Liver (tissue), 9 donors: ENCODE data around the gene IFI35. TPM values are rescaled to one million over a fixed set of nuclear protein-coding genes. Genes with fewer than 3 reads are reported as not detected.
A peak's percentile ranks its signal among the peaks of the same experiment; 100 is the strongest.

Experiments used
- DNase-seq: peaks from one replicate; pipeline ENCODE4 v3.0.0-alpha.2; 2017; ENCODE audit warnings: low spot score
- H3K27ac ChIP-seq, 2 donors: one replicate each; pipeline ENCODE4 v1.7.0; 2013; ENCODE audit warnings: inconsistent platforms in 2 of 2, low read length in 2 of 2, control low read depth in 1 of 2, low read depth in 1 of 2, mild to moderate bottlenecking in 1 of 2
- H3K27me3 ChIP-seq, 4 donors: one replicate each; pipeline versions ENCODE4 v1.6.1 to v1.7.0; 2013; ENCODE audit warnings: low read length in 3 of 4, inconsistent platforms in 1 of 4, mild to moderate bottlenecking in 1 of 4, moderate library complexity in 1 of 4; ENCODE audit not compliant: control insufficient read depth in 4 of 4, insufficient read depth in 4 of 4
- H3K36me3 ChIP-seq, 4 donors: one replicate each; pipeline versions ENCODE4 v1.6.1 to v1.7.0; 2013; ENCODE audit warnings: low read length in 3 of 4, mild to moderate bottlenecking in 3 of 4, low read depth in 1 of 4, moderate library complexity in 1 of 4; ENCODE audit not compliant: control insufficient read depth in 4 of 4, insufficient read depth in 3 of 4
- H3K4me1 ChIP-seq, 4 donors: one replicate each; pipeline versions ENCODE4 v1.6.1 to v1.7.0; 2013; ENCODE audit warnings: low read length in 3 of 4, mild to moderate bottlenecking in 3 of 4, moderate library complexity in 1 of 4; ENCODE audit not compliant: control insufficient read depth in 4 of 4, insufficient read depth in 4 of 4
- H3K4me3 ChIP-seq, 3 donors: one replicate each; pipeline versions ENCODE4 v1.6.1 to v1.7.0; 2013; ENCODE audit warnings: low read length in 3 of 3, control low read depth in 1 of 3, low read depth in 1 of 3, mild to moderate bottlenecking in 1 of 3
- H3K9ac ChIP-seq, 2 donors: one replicate each; pipeline ENCODE4 v1.7.0; 2013; ENCODE audit warnings: low read length in 2 of 2, mild to moderate bottlenecking in 2 of 2, moderate library complexity in 2 of 2, control low read depth in 1 of 2, low read depth in 1 of 2
- H3K9me3 ChIP-seq, 4 donors: one replicate each; pipeline versions ENCODE4 v1.6.1 to v1.7.0; 2013; ENCODE audit warnings: low read length in 3 of 4; ENCODE audit not compliant: control insufficient read depth in 4 of 4
- ATF3 ChIP-seq: IDR thresholded peaks from 2 replicates; pipeline ENCODE4 v1.6.1; 2016; ENCODE audit warnings: antibody characterized with exemption
- CTCF ChIP-seq: fragments of 150-350 bp; IDR thresholded peaks from 2 replicates; pipeline ENCODE4 v1.5.1; 2017; ENCODE audit warnings: improper control_type of control experiment, low read depth, low read length; ENCODE audit not compliant: missing input control
- EGR1 ChIP-seq, 2 donors: IDR thresholded peaks; 2 replicates each; pipeline ENCODE4 v1.6.1; 2016 to 2018; ENCODE audit warnings: antibody characterized with exemption in 2 of 2, low read depth in 2 of 2
- FOXA1 ChIP-seq: IDR thresholded peaks from 2 replicates; pipeline ENCODE4 v1.6.1; 2016; ENCODE audit warnings: antibody characterized with exemption
- FOXA2 ChIP-seq: IDR thresholded peaks from 2 replicates; pipeline ENCODE4 v1.6.1; 2016; ENCODE audit warnings: antibody characterized with exemption
- GABPA ChIP-seq, 2 donors: IDR thresholded peaks in 1 of 2; conservative IDR thresholded peaks in 1 of 2; 2 replicates each; pipeline ENCODE4 v1.6.1; 2016; ENCODE audit warnings: antibody characterized with exemption in 2 of 2, mild to moderate bottlenecking in 1 of 2, moderate library complexity in 1 of 2
- HNF4A ChIP-seq, 2 donors: conservative IDR thresholded peaks; 2 replicates each; pipeline ENCODE4 v1.6.1; 2016; ENCODE audit warnings: antibody characterized with exemption in 2 of 2, mild to moderate bottlenecking in 2 of 2
- HNF4G ChIP-seq: IDR thresholded peaks from 2 replicates; pipeline ENCODE4 v1.6.1; 2016; ENCODE audit warnings: antibody characterized with exemption
- JUND ChIP-seq, 2 donors: IDR thresholded peaks; 2 replicates each; pipeline ENCODE4 v1.6.1; 2016; ENCODE audit warnings: antibody characterized with exemption in 2 of 2
- MAX ChIP-seq: IDR thresholded peaks from 2 replicates; pipeline ENCODE4 v1.6.1; 2016; ENCODE audit warnings: antibody characterized with exemption
- NR2F2 ChIP-seq: IDR thresholded peaks from 2 replicates; pipeline ENCODE4 v1.6.1; 2016; ENCODE audit warnings: antibody characterized with exemption
- RAD21 ChIP-seq, 2 donors: IDR thresholded peaks; 2 replicates each; pipeline ENCODE4 v1.6.1; 2016; ENCODE audit warnings: antibody characterized with exemption in 2 of 2, mild to moderate bottlenecking in 2 of 2
- REST ChIP-seq: IDR thresholded peaks from 2 replicates; pipeline ENCODE4 v1.6.1; 2016; ENCODE audit warnings: antibody characterized with exemption, mild to moderate bottlenecking
- RXRA ChIP-seq, 2 donors: IDR thresholded peaks; 2 replicates each; pipeline ENCODE4 v1.6.1; 2017 to 2018; ENCODE audit warnings: antibody characterized with exemption in 2 of 2, mild to moderate bottlenecking in 1 of 2
- SP1 ChIP-seq: IDR thresholded peaks from 2 replicates; pipeline ENCODE4 v1.6.1; 2018; ENCODE audit warnings: antibody characterized with exemption, mild to moderate bottlenecking
- TAF1 ChIP-seq: conservative IDR thresholded peaks from 2 replicates; pipeline ENCODE4 v1.6.1; 2016; ENCODE audit warnings: antibody characterized with exemption, mild to moderate bottlenecking
- YY1 ChIP-seq: IDR thresholded peaks from 2 replicates; pipeline ENCODE4 v1.6.1; 2016; ENCODE audit warnings: antibody characterized with exemption, mild to moderate bottlenecking
- ZBTB33 ChIP-seq: IDR thresholded peaks from 2 replicates; pipeline ENCODE4 v1.6.1; 2016; ENCODE audit warnings: antibody characterized with exemption
- WGBS: extraction: QIAGEN DNeasy Blood & Tissue Kit; methylation state at CpG from one replicate; pipeline ENCODE4 v1.1.7; 2013; 5-methylcytosine and 5-hydroxymethylcytosine counted together
- polyA plus RNA-seq, 2 donors: library from polyadenylated mRNA; stranded (reverse) in 1 of 2; unstranded in 1 of 2; fragments of 200-250 nt in 1 of 2; fragments of >200 nt in 1 of 2; fragmentation: Nextera tagmentation in 1 of 2; extraction: Ambion mirVana in 1 of 2; gene quantifications; one replicate each; pipeline versions ENCODE4 v1.2.1 to v1.2.3, GENCODE V29; 2013 to 2015
- total RNA-seq, 2 donors: library from RNA; depleted of rRNA; stranded (reverse); fragments of >200 nt; gene quantifications; one replicate each; pipeline ENCODE4 v1.2.3, GENCODE V29; 2014
- donor health status: healthy.
- donor health status: healthy.
- donor health status: healthy.
- donor health status: healthy.
- donor health status: healthy.

The IFI35 gene
- total and polyA plus RNA-seq, 4 donors = 11.9 to 34.6 (median 22.0) TPM

- H3K9ac ChIP-seq = peak within 1 kb of the TSS in 1 of 2 donors; percentile 14
- DNase-seq = peak; percentile 79
- H3K27ac ChIP-seq = peak within 1 kb of the TSS; percentile 11 to 76
- TF ChIP-seq ATF3 (no peak), GABPA (IDR thresholded peaks at IDR 0.05 in 1 of 2, conservative IDR thresholded peaks at IDR 0.05 in 1 of 2) (peak in 1 of 2 donors; percentile 11), MAX (peak; percentile 54), REST (no peak), SP1 (peak; percentile 56), YY1 (peak; percentile 6), HNF4G (no peak), RXRA (IDR thresholded peaks at IDR 0.05) (peak; percentile 42 to 61), CTCF (peak; percentile 85), HNF4A (conservative IDR thresholded peaks at IDR 0.05) (peak; percentile 17 to 36), RAD21 (IDR thresholded peaks at IDR 0.05) (peak; percentile 93 to 95), EGR1 (IDR thresholded peaks at IDR 0.05; ENCODE audit: low read depth in 2 of 2) (peak; percentile 48 to 56), JUND (IDR thresholded peaks at IDR 0.05) (peak; percentile 47 to 80)
- no peaks in the 10 kb centered on the region for H3K36me3 ChIP-seq
- H3K4me3 ChIP-seq = peak within 1 kb of the TSS; percentile 5 to 52 (median 42)
- no peaks in the 10 kb centered on the region for H3K9me3 ChIP-seq
- no peaks in the 10 kb centered on the region for H3K27me3 ChIP-seq
- H3K4me1 ChIP-seq = peaks cover 7 to 36% (median 21%) of the 10 kb centered on the region in 4 donors
- 2% methylated on average over 61 of the region's 61 CpGs for WGBS
Observed at GRCh38 chr17:43024407-43025289, 18.1 kb downstream of the IFI35 start, which contains the start of gene RND2. Gene RND2 (plus strand): TSS chr17:43025231. CDS start chr17:43025348, 117 bp downstream.

- Histone ChIP-seq H3K27me3 (no peaks in the 10 kb centered on the region), H3K4me1 (peaks cover 10 to 37% (median 21%) of the 10 kb centered on the region in 4 donors), H3K27ac (no peak overlapping the region), H3K9me3 (no peaks in the 10 kb centered on the region), H3K36me3 (no peaks in the 10 kb centered on the region), H3K4me3 (peak overlapping the region in 1 of 3 donors; percentile 42), H3K9ac (no peak overlapping the region)
- no peak for DNase-seq
- 26% methylated on average over 27 of the region's 27 CpGs for WGBS
- TF ChIP-seq RAD21 (IDR thresholded peaks at IDR 0.05) (no peak), NR2F2 (no peak), ATF3 (no peak), HNF4A (conservative IDR thresholded peaks at IDR 0.05) (no peak), EGR1 (IDR thresholded peaks at IDR 0.05; ENCODE audit: low read depth in 2 of 2) (no peak), MAX (no peak), JUND (IDR thresholded peaks at IDR 0.05) (no peak), RXRA (IDR thresholded peaks at IDR 0.05) (no peak), FOXA1 (no peak), REST (no peak), HNF4G (no peak), YY1 (no peak), TAF1 (no peak), FOXA2 (no peak), ZBTB33 (no peak)
Observed at GRCh38 chr17:43025290-43025657, 18.7 kb downstream of the IFI35 start.
